ENCODE data around the gene SNTA1. TPM values are rescaled to one million over a fixed set of nuclear protein-coding genes. Genes with fewer than 3 reads are reported as not detected.

The SNTA1 gene
- total and polyA plus RNA-seq, 2 experiments from 2014 or later, result 3.8 to 9.3 TPM

- TF ChIP-seq ZNF462 (CRISPR knock-in tag; IDR thresholded peaks at IDR 0.05) (no peak), POLR2AphosphoS5 (IDR thresholded peaks at IDR 0.05; ENCODE audit: low read depth) (no peak), EZH2phosphoT487 (IDR thresholded peaks at IDR 0.05; ENCODE audit: unreplicated experiment) (no peak), STAT1 (IDR thresholded peaks at IDR 0.05; ENCODE audit: unreplicated experiment) (no peak)
These were observed 22.7 kb upstream of the SNTA1 start (continued) for GRCh38 chr20:33466303-33466646.

- ATAC-seq, result peak; percentile 26; the same call in 2 of the 3 replicates
- Mint-ChIP-seq H3K4me1 (peaks cover 5% of the 10 kb centered on the region), H3K4me3 (no peak overlapping the region), H3K36me3 (ENCODE audit: low read depth) (no peaks in the 10 kb centered on the region), H3K9me3 (no peaks in the 10 kb centered on the region), H3K27ac (no peak overlapping the region), H3K27me3 (ENCODE audit: insufficient read depth, low read depth, poor library complexity) (peaks cover 2% of the 10 kb centered on the region)
- H3K4me1 ChIP-seq (ENCODE audit: insufficient read depth), result no peaks in the 10 kb centered on the region
- no peaks in the 10 kb centered on the region for H3F3A ChIP-seq (replicated peaks; ENCODE audit: low read depth)
- no peaks in the 10 kb centered on the region for H3K27me3 ChIP-seq (ENCODE audit: insufficient read depth)
- DNase-seq (ENCODE audit: low spot score), result no peak
- H2AFZ ChIP-seq, result no peak overlapping the region
- H3K4me3 ChIP-seq, result no peak overlapping the region
- no peaks in the 10 kb centered on the region for H3K79me2 ChIP-seq (replicated peaks; ENCODE audit: insufficient read depth)
- H3K27ac ChIP-seq (ENCODE audit: low read depth), result no peak overlapping the region
- H3K9me2 ChIP-seq (ENCODE audit: insufficient read depth), result no peaks in the 10 kb centered on the region
- H3K4me2 ChIP-seq, result no peak overlapping the region
- no peaks in the 10 kb centered on the region for H4K20me1 ChIP-seq (replicated peaks; ENCODE audit: insufficient read depth)
- no peaks in the 10 kb centered on the region for H3K36me3 ChIP-seq (ENCODE audit: insufficient read depth)
- no peak for TF ChIP-seq REST (IDR thresholded peaks at IDR 0.05; ENCODE audit: unreplicated experiment)
- TF ChIP-seq STAT1 (IDR thresholded peaks at IDR 0.05; ENCODE audit: unreplicated experiment), result no peak
These were observed 22.1 kb upstream of the SNTA1 start for GRCh38 chr20:33465481-33466302.

Measured in GM23338 (cell line).